ENCODE measurements around the gene BRCA1. TPM values are rescaled to one million over a fixed set of nuclear protein-coding genes. Genes with fewer than 3 reads are reported as not detected.

The BRCA1 gene
- total and polyA plus RNA-seq, 2 donors (not counting 1 experiment from before 2014, with no cell fraction given): 2.4 to 7.2 TPM

GRCh38 chr17:43118679-43119615 lies 6.2 kb downstream of the BRCA1 start:
- Histone ChIP-seq H3K9me3 (ENCODE audit: control extremely low read depth in 1 of 3, control insufficient read depth in 2 of 3, insufficient read depth in 1 of 3, low read length in 2 of 3) (no peaks in the 10 kb centered on the region), H3K79me2 (ENCODE audit: control insufficient read depth, insufficient read depth, low read length) (peaks cover 6% of the 10 kb centered on the region), H3K36me3 (replicated peaks in 1 of 2; ENCODE audit: control extremely low read depth in 1 of 2, control insufficient read depth in 1 of 2, extremely low read depth in 1 of 2, insufficient read depth in 2 of 2, low read length in 1 of 2) (no peaks in the 10 kb centered on the region), H3K27ac (ENCODE audit: low read length in 2 of 2) (no peak overlapping the region), H3K4me3 (ENCODE audit: control extremely low read depth in 1 of 5, extremely low read depth in 1 of 5, insufficient read depth in 1 of 5, low read depth in 2 of 5, low read length in 4 of 5) (no peak overlapping the region), H3K27me3 (replicated peaks in 1 of 4; ENCODE audit: control extremely low read depth in 1 of 4, control insufficient read depth in 3 of 4, insufficient read depth in 4 of 4, low read length in 3 of 4) (no peaks in the 10 kb centered on the region), H3K9ac (ENCODE audit: low read length) (no peak overlapping the region), H2AFZ (ENCODE audit: insufficient read depth, low read depth, low read length, poor library complexity, severe bottlenecking) (no peak overlapping the region), H3K4me1 (ENCODE audit: control insufficient read depth in 2 of 2, insufficient read depth in 2 of 2, low read length in 2 of 2) (no peaks in the 10 kb centered on the region), H4K20me1 (ENCODE audit: control insufficient read depth, insufficient read depth, low read length, poor library complexity, severe bottlenecking) (no peaks in the 10 kb centered on the region), H3K4me2 (replicated peaks; ENCODE audit: low read depth, low read length, poor library complexity, severe bottlenecking) (no peak overlapping the region)
- no peaks in the 10 kb centered on the region for H3K9me3 Mint-ChIP-seq (ENCODE audit: insufficient read depth)
- no peak overlapping the region for H3K27ac Mint-ChIP-seq
- H3K4me1 Mint-ChIP-seq: no peaks in the 10 kb centered on the region
- WGBS (ENCODE audit: insufficient coverage): 96% methylated on average over 13 of the region's 14 CpGs
- no peaks in the 10 kb centered on the region for H3K27me3 Mint-ChIP-seq
- CTCF ChIA-PET: no interaction called here
- no peak overlapping the region for H3K4me3 Mint-ChIP-seq
- POLR2A ChIA-PET: no interaction called here
- DNase-seq (no peak), ATAC-seq (ENCODE audit: low read depth) (no peak)
- intact Hi-C loops (cut with micrococcal nuclease): no loop called here
- TF ChIP-seq, protein P1, sequence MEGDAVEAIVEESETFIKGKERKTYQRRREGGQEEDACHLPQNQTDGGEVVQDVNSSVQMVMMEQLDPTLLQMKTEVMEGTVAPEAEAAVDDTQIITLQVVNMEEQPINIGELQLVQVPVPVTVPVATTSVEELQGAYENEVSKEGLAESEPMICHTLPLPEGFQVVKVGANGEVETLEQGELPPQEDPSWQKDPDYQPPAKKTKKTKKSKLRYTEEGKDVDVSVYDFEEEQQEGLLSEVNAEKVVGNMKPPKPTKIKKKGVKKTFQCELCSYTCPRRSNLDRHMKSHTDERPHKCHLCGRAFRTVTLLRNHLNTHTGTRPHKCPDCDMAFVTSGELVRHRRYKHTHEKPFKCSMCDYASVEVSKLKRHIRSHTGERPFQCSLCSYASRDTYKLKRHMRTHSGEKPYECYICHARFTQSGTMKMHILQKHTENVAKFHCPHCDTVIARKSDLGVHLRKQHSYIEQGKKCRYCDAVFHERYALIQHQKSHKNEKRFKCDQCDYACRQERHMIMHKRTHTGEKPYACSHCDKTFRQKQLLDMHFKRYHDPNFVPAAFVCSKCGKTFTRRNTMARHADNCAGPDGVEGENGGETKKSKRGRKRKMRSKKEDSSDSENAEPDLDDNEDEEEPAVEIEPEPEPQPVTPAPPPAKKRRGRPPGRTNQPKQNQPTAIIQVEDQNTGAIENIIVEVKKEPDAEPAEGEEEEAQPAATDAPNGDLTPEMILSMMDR (IDR thresholded peaks at IDR 0.05): no peak
- no peak for TF ChIP-seq EZH2 (IDR thresholded peaks at IDR 0.05; ENCODE audit: borderline replicate concordance, insufficient read depth, low read depth, low read length, poor library complexity, severe bottlenecking)

DNA sequence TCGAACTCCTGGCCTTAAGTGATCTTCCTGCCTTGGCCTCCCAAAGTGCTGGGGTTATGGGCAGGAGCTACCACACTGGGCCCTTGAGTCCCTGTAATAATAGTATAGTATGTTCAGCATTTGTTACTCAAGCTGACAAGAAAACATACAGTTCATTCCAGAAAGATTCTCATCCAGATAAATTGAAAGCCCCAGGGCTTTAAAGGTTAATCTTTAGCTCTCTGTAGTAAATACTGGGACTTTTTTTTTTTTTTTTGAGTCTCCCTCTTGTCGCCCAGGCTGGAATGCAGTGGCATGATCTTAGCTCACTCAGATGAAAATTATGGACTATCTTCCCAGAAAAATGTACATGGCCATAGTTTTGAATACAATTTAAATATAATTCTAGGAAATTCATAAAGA lies 11.0 kb downstream of the BRCA1 start:
- TF ChIP-seq, protein P1 (IDR thresholded peaks at IDR 0.05): no peak
- TF ChIP-seq EZH2 (IDR thresholded peaks at IDR 0.05; ENCODE audit: borderline replicate concordance, insufficient read depth, low read depth, low read length, poor library complexity, severe bottlenecking): no peak
- no peaks in the 10 kb centered on the region for H3K36me3 ChIP-seq (replicated peaks in 1 of 2; ENCODE audit: control extremely low read depth in 1 of 2, control insufficient read depth in 1 of 2, extremely low read depth in 1 of 2, insufficient read depth in 2 of 2, low read length in 1 of 2)
- no peak overlapping the region for H3K27ac ChIP-seq (ENCODE audit: low read length in 2 of 2)
- H3K27me3 ChIP-seq (replicated peaks in 1 of 4; ENCODE audit: control extremely low read depth in 1 of 4, control insufficient read depth in 3 of 4, insufficient read depth in 4 of 4, low read length in 3 of 4): no peaks in the 10 kb centered on the region
- H3K27ac Mint-ChIP-seq: no peak overlapping the region
- no peaks in the 10 kb centered on the region for H4K20me1 ChIP-seq (ENCODE audit: control insufficient read depth, insufficient read depth, low read length, poor library complexity, severe bottlenecking)
- no peak overlapping the region for H3K9ac ChIP-seq (ENCODE audit: low read length)
- no peaks in the 10 kb centered on the region for H3K27me3 Mint-ChIP-seq
- no peak overlapping the region for H3K4me2 ChIP-seq (replicated peaks; ENCODE audit: low read depth, low read length, poor library complexity, severe bottlenecking)
- intact Hi-C loops (cut with micrococcal nuclease): no loop called here
- DNase-seq: no peak
- H3K9me3 Mint-ChIP-seq (ENCODE audit: insufficient read depth): no peaks in the 10 kb centered on the region
- H3K9me3 ChIP-seq (ENCODE audit: control extremely low read depth in 1 of 3, control insufficient read depth in 2 of 3, insufficient read depth in 1 of 3, low read length in 2 of 3): no peaks in the 10 kb centered on the region
- H2AFZ ChIP-seq (ENCODE audit: insufficient read depth, low read depth, low read length, poor library complexity, severe bottlenecking): no peak overlapping the region
- no peak overlapping the region for H3K4me3 ChIP-seq (ENCODE audit: control extremely low read depth in 1 of 5, extremely low read depth in 1 of 5, insufficient read depth in 1 of 5, low read depth in 2 of 5, low read length in 4 of 5)
- no peaks in the 10 kb centered on the region for H3K4me1 ChIP-seq (ENCODE audit: control insufficient read depth in 2 of 2, insufficient read depth in 2 of 2, low read length in 2 of 2)
- POLR2A ChIA-PET: no interaction called here
- no peaks in the 10 kb centered on the region for H3K4me1 Mint-ChIP-seq
- CTCF ChIA-PET: no interaction called here
- 100% methylated on average over 1 of the region's 2 CpGs for WGBS (ENCODE audit: insufficient coverage)
- H3K79me2 ChIP-seq (ENCODE audit: control insufficient read depth, insufficient read depth, low read length): no peaks in the 10 kb centered on the region
- no peak for ATAC-seq (ENCODE audit: low read depth)
- no peak overlapping the region for H3K4me3 Mint-ChIP-seq
